Measurements from ENCODE around the gene MCRIP2. TPM values are rescaled to one million over a fixed set of nuclear protein-coding genes. Genes with fewer than 3 reads are reported as not detected.

MCRIP2 gene
- polyA plus RNA-seq, 4 donors: 43.4 to 279 (median 166) TPM

Other genes with a start within 250 kb of the MCRIP2 start
- gene NME4, start 244.6 kb upstream of the MCRIP2 start, polyA plus RNA-seq: 10 to 100 TPM; 13.0 to 77.2 (median 34.9) TPM
- 100 to 1,000 TPM in 2 of 4 donors, 10 to 100 TPM in 2; 46.7 to 154 (median 99.2) TPM for gene DECR2, start 239.9 kb upstream of the MCRIP2 start, polyA plus RNA-seq
- 100 to 1,000 TPM in 1 of 4 donors, 10 to 100 TPM in 3; 25.4 to 111 (median 37.2) TPM for gene RAB11FIP3, start 216.2 kb upstream of the MCRIP2 start, polyA plus RNA-seq
- gene CAPN15, start 114.1 kb upstream of the MCRIP2 start, polyA plus RNA-seq: 100 to 1,000 TPM in 1 of 4 donors, 10 to 100 TPM in 3; 51.3 to 105 (median 70.2) TPM
- not detected for gene PRR35, start 81.4 kb upstream of the MCRIP2 start, polyA plus RNA-seq
- gene NHLRC4, start 74.8 kb upstream of the MCRIP2 start, polyA plus RNA-seq: 1 to 10 TPM in 1 of 4 donors, under 1 TPM in 2, not detected in 1; 0.45 to 2.2 (median 0.79) TPM
- gene PIGQ, start 71.9 kb upstream of the MCRIP2 start, polyA plus RNA-seq: 10 to 100 TPM; 21.3 to 43.5 (median 28.0) TPM
- gene RAB40C, start 51.8 kb upstream of the MCRIP2 start, polyA plus RNA-seq: 10 to 100 TPM; 28.9 to 49.0 (median 34.6) TPM
- 1 to 10 TPM in 3 of 4 donors, under 1 TPM in 1; 0.60 to 7.6 (median 3.6) TPM for gene WFIKKN1, start 10.8 kb upstream of the MCRIP2 start, polyA plus RNA-seq
- 100 to 1,000 TPM in 3 of 4 donors, 10 to 100 TPM in 1; 54.4 to 135 (median 113) TPM for gene METTL26, start 5.5 kb upstream of the MCRIP2 start, polyA plus RNA-seq
- 10 to 100 TPM; 15.7 to 36.5 (median 25.6) TPM for gene WDR90, start 7.5 kb downstream of the MCRIP2 start, polyA plus RNA-seq
- 100 to 1,000 TPM in 3 of 4 donors, 10 to 100 TPM in 1; 89.3 to 207 (median 159) TPM for gene RHOT2, start 26.3 kb downstream of the MCRIP2 start, polyA plus RNA-seq
- 1 to 10 TPM; 2.7 to 6.2 (median 4.7) TPM for gene RHBDL1, start 33.8 kb downstream of the MCRIP2 start, polyA plus RNA-seq
- gene STUB1, start 38.6 kb downstream of the MCRIP2 start, polyA plus RNA-seq: 100 to 1,000 TPM in 3 of 4 donors, 10 to 100 TPM in 1; 66.2 to 122 (median 118) TPM
- gene JMJD8, start 42.5 kb downstream of the MCRIP2 start, polyA plus RNA-seq: 10 to 100 TPM; 23.0 to 46.2 (median 31.9) TPM
- gene WDR24, start 48.6 kb downstream of the MCRIP2 start, polyA plus RNA-seq: 10 to 100 TPM in 1 of 4 donors, 1 to 10 TPM in 3; 5.4 to 11.7 (median 9.3) TPM
- gene FBXL16, start 64.0 kb downstream of the MCRIP2 start, polyA plus RNA-seq: 1 to 10 TPM in 3 of 4 donors, under 1 TPM in 1; 0.81 to 3.4 (median 1.2) TPM
- gene METRN, start 73.3 kb downstream of the MCRIP2 start, polyA plus RNA-seq: 10 to 100 TPM in 2 of 4 donors, 1 to 10 TPM in 2; 4.9 to 14.1 (median 9.3) TPM
- 10 to 100 TPM; 23.0 to 55.5 (median 38.1) TPM for gene ANTKMT, start 79.3 kb downstream of the MCRIP2 start, polyA plus RNA-seq
- 1 to 10 TPM in 1 of 4 donors, under 1 TPM in 2, not detected in 1; 0.72 to 1.6 (median 0.95) TPM for gene CCDC78, start 84.6 kb downstream of the MCRIP2 start, polyA plus RNA-seq
- 1 to 10 TPM; 1.4 to 4.8 (median 3.4) TPM for gene HAGHL, start 85.3 kb downstream of the MCRIP2 start, polyA plus RNA-seq
- gene CIAO3, start 99.2 kb downstream of the MCRIP2 start, polyA plus RNA-seq: 10 to 100 TPM; 32.5 to 68.0 (median 44.7) TPM
- 10 to 100 TPM in 1 of 4 donors, 1 to 10 TPM in 3; 1.3 to 29.7 (median 4.5) TPM for gene MSLN, start 118.9 kb downstream of the MCRIP2 start, polyA plus RNA-seq
- gene RPUSD1, start 146.6 kb downstream of the MCRIP2 start, polyA plus RNA-seq: 10 to 100 TPM; 17.6 to 26.2 (median 21.6) TPM
- 10 to 100 TPM in 2 of 4 donors, 1 to 10 TPM in 2; 5.6 to 24.6 (median 13.5) TPM for gene CHTF18, start 146.8 kb downstream of the MCRIP2 start, polyA plus RNA-seq
- 1 to 10 TPM in 2 of 4 donors, under 1 TPM in 2; 0.73 to 3.0 (median 1.9) TPM for gene GNG13, start 158.9 kb downstream of the MCRIP2 start, polyA plus RNA-seq

Measured in small intestine (tissue), 4 donors.